RWPE1 (cell line): Measurements from ENCODE around the gene TBC1D9B.
A peak's percentile ranks its signal among the peaks of the same experiment; 100 is the strongest.

ENCODE experiments used
- CTCF ChIA-PET: fragments of 350-600 bp; sonication (Branson Sonifier 250); formaldehyde crosslinking; extraction: SDS; loops from one replicate; lab custom pipeline; 2021; lab: Yijun Ruan, JAX
- POLR2A ChIA-PET: fragments of 400-600 bp; formaldehyde crosslinking; extraction: SDS; loops from one replicate; lab custom pipeline; 2020; ENCODE audit warnings: antibody characterized with exemption; ENCODE audit not compliant: low non-redundant PET; lab: Yijun Ruan, JAX
- DNase-seq: peaks from one replicate; pipeline ENCODE4 v3.0.0; 2012; ENCODE audit warnings: low spot score
- H3K27ac ChIP-seq: fragments of 450-650 bp; 2 replicates; pipeline ENCODE4 v1.5.1; 2017
- TF ChIP-seq, protein P1 (sequence below): fragments of 450-650 bp; conservative IDR thresholded peaks from 2 replicates; pipeline ENCODE4 v1.5.1; 2017; ENCODE audit warnings: low read depth, mild to moderate bottlenecking

TBC1D9B gene

DNA sequence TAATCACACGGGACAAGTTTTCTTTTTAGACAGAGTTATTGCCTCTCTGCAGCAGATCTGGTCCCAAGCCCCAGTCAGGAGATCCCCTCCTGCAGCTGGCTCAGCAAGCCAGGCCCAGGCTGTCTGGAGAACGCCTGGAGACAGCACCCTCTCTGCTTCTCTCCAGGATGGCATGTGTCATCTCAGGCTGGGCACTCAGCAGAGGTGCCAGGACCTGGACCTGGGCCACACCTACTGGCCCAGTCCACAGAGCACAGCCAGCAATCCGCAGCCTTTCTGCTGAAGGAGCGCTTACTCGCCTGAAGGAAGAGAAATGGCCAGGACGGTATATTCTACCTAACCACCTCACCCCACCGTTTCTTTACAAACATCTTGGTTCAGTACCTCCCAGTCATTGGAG, 4.7 kb upstream of the TBC1D9B start:
- no peak overlapping the region for H3K27ac ChIP-seq
- TF ChIP-seq, protein P1, sequence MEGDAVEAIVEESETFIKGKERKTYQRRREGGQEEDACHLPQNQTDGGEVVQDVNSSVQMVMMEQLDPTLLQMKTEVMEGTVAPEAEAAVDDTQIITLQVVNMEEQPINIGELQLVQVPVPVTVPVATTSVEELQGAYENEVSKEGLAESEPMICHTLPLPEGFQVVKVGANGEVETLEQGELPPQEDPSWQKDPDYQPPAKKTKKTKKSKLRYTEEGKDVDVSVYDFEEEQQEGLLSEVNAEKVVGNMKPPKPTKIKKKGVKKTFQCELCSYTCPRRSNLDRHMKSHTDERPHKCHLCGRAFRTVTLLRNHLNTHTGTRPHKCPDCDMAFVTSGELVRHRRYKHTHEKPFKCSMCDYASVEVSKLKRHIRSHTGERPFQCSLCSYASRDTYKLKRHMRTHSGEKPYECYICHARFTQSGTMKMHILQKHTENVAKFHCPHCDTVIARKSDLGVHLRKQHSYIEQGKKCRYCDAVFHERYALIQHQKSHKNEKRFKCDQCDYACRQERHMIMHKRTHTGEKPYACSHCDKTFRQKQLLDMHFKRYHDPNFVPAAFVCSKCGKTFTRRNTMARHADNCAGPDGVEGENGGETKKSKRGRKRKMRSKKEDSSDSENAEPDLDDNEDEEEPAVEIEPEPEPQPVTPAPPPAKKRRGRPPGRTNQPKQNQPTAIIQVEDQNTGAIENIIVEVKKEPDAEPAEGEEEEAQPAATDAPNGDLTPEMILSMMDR, result no peak
- no peak for DNase-seq
- ChIA-PET CTCF (no interaction called here), POLR2A (no interaction called here)

DNA sequence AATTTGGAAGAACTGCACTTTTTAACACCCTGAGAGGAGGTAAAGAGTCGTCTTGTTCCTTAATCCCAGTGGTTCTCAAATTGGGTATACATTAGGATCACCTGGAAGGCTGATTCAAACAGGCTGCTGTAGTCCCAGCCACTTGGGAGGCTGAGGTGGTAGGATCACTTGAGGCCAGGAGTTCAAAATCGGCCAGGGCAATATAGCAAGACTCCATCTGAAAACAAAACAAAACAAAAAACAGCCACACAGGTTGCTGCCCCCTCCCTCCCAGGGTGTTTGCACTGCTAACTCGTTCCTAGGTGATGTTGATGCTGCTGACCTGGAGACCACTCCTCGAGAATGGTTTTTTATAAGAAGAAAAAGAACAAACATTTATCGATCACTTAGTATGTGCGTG, 1.5 kb upstream of the TBC1D9B start:
- H3K27ac ChIP-seq, result no peak overlapping the region
- DNase-seq, result no peak
- CTCF ChIA-PET, result interaction anchor here (0.6 to 1.0 kb wide), 2 partner anchors 195 to 415 kb away, joined by 3 to 4 read pairs; no protein-coding TSS in a partner anchor
- POLR2A ChIA-PET, result no interaction called here
- TF ChIP-seq, protein P1, result no peak

DNA sequence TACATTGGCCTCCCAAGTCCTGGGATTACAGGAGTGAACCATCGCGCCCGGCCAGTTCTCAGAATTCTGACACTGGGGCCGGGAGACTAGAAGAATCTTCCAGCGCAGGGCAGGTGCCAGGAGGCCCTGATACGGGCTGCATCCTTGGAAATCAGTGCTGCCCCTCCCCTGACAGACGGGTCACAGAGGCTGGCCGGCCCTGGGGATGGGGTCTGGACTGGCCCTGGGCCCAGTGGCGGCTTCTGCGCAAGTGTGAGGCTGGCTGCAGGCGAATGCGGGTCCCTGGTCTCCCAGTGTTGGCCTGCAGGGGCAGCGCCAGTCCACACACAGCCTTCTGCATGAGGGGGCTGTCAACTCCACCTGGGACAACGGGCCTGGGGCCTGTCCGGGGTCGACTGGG, 831 bp upstream of the TBC1D9B start:
- H3K27ac ChIP-seq, result peak overlapping the region; percentile 83
- DNase-seq, result no peak
- ChIA-PET CTCF (interaction anchor here (0.6 to 1.2 kb wide), 9 partner anchors 8 to 899 kb away, joined by 3 to 5 read pairs (median 3); no protein-coding TSS in a partner anchor), POLR2A (no interaction called here)
- TF ChIP-seq, protein P1, result no peak

DNA sequence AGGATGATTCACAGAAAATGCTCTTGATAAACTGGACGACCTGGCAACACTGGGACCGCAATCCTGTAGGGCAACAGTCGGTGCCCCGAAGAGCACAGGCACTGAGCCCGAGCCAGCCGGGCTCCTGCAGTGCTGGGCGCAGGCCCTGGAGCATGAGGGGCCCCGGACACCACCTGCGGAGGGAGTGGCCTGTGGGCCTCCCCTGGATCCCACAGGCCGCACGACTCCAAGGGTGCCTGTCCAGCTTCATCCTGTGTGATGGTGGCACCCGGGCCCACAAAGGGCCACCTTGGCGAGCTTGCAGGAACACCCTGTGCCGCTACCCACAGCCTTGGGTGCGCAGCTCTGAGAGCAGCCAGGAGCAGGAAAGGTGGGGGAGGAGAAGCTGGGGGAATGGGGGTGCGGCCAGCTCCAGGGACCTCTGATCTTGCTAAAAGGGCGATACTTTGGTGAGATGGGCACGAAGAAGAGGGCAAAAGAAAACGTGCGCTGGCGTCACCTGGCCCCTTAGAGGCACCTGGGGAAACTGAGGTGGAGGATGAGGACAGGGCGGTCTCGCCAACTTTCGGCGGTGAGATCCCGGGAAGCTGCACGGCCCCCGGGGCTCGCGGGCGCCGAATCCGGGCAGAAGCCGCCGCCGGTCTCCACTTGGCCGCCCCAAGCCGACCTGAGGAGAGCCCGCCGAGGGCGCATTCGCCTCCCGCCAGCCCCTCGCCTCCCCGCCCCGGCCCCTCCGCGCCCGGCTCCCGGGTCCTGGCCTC, 722 bp downstream of the TBC1D9B start:
- peak overlapping the region; percentile 83 for H3K27ac ChIP-seq
- POLR2A ChIA-PET, result no interaction called here
- peak; percentile 53 for DNase-seq
- TF ChIP-seq, protein P1, result no peak
- CTCF ChIA-PET, result interaction anchor here (0.5 to 1.3 kb wide), 7 partner anchors 9 to 186 kb away, joined by 3 to 5 read pairs (median 4); no protein-coding TSS in a partner anchor

DNA sequence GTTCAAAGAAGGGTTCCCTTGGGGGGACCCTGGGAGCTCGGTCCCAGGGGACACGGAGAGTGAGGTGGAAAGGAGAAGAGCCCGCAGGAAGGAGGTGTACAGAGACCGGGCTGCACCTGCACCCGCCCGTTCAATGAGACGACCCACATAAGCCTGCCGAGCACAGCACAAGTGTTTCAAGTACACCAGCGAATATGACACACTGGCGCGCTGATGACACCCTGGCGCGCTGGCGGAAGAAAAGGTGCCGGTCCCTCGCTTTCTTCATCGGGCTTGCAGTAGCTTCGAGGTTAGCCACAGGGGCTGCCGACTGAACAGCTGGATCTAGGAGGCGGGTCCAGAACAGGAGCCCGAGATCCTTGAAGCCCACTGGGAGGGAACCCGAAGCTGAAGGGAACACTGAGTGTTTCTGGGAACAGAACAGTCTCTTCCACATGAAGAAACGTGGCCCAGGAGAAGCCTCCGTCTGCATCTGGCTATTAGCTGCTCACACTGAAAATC, 1.4 kb downstream of the TBC1D9B start:
- H3K27ac ChIP-seq, result peak overlapping the region; percentile 83
- DNase-seq, result no peak
- ChIA-PET POLR2A (no interaction called here), CTCF (interaction anchor here (0.7 to 1.3 kb wide), 4 partner anchors 69 to 186 kb away, joined by 3 to 5 read pairs (median 4); no protein-coding TSS in a partner anchor)
- TF ChIP-seq, protein P1, result no peak

DNA sequence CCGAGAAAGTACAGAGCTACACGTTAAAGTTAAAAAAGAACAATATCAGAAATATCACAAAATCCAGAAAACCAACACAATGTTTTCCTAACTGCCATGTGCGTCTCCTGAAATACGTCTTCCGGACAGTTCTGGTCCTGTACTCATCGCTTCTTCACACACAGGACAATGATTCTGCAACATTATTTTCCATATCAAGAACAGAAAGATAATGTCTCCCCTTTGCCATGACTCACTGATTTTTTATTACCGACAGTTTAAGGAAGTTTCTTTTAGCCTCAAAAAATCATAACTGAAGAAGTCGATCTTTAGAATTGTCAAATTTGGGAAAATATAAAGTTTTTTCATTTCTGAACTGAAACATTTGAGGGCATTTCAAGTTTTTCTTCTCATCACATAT, 2.5 kb downstream of the TBC1D9B start:
- no peak for DNase-seq
- POLR2A ChIA-PET, result no interaction called here
- CTCF ChIA-PET, result interaction anchor here (0.7 kb wide), 1 partner anchor 186 kb away, joined by 3 read pairs; no protein-coding TSS in a partner anchor
- H3K27ac ChIP-seq, result no peak overlapping the region
- TF ChIP-seq, protein P1, result no peak
